Activated B cell treated with CpG ODN at 0.5 μM for 24 hours (primary cell): Measurements from ENCODE around the gene PNPLA7. TPM values are rescaled to one million over a fixed set of nuclear protein-coding genes. Genes with fewer than 3 reads are reported as not detected.
A peak's percentile ranks its signal among the peaks of the same experiment; 100 is the strongest.

Experiments used
- ATAC-seq: fragments of 200-7000 bp; cut with Tn5 transposase; one replicate; pipeline ENCODE4 v1.10.0; 2021; ENCODE audit warnings: low read depth, mild to moderate bottlenecking, moderate library complexity
- CTCF ChIA-PET: fragments of 350-600 bp; sonication (Branson Sonifier 250); formaldehyde crosslinking; loops from one replicate; lab custom pipeline; 2021; ENCODE audit warnings: antibody characterized with exemption; lab: Charles Lee
- POLR2A ChIA-PET: fragments of 350-600 bp; sonication (Branson Sonifier 250); formaldehyde crosslinking; loops from one replicate; lab custom pipeline; 2021; ENCODE audit warnings: antibody characterized with exemption; lab: Charles Lee
- DNase-seq: peaks from one replicate; pipeline ENCODE4 v3.0.0; 2022
- H3K27ac Mint-ChIP-seq: one replicate; pipeline ENCODE4 v1.8.0; 2020; ENCODE audit warnings: mixed read lengths
- H3K27me3 Mint-ChIP-seq: one replicate; pipeline ENCODE4 v1.8.0; 2021; ENCODE audit warnings: mixed read lengths
- H3K36me3 Mint-ChIP-seq: one replicate; pipeline ENCODE4 v1.8.0; 2021; ENCODE audit warnings: low read depth, mixed read lengths
- H3K4me1 Mint-ChIP-seq: one replicate; pipeline ENCODE4 v1.8.0; 2021; ENCODE audit warnings: mixed read lengths
- H3K4me3 Mint-ChIP-seq: one replicate; pipeline ENCODE4 v1.8.0; 2020; ENCODE audit warnings: mild to moderate bottlenecking, mixed read lengths
- H3K9me3 Mint-ChIP-seq: one replicate; pipeline ENCODE4 v1.8.0; 2020; ENCODE audit warnings: mixed read lengths
- CTCF ChIP-seq: fragments of 200-600 bp; IDR thresholded peaks from one replicate; pipeline ENCODE4 v1.8.0; 2022; ENCODE audit warnings: antibody characterized with exemption, mild to moderate bottlenecking
- intact Hi-C: fragments of 100-400 bp; cut with micrococcal nuclease; formaldehyde crosslinking; loops from one replicate; pipeline ENCODE4 v1.15.1; 2024
- total RNA-seq: library from RNA; stranded (reverse); gene quantifications from 2 replicates; pipeline ENCODE4 v1.2.3, GENCODE V29; 2022

The PNPLA7 gene
- total RNA-seq, 1 donor from 2014 or later, result 5.5 TPM

- no peak overlapping the region for H3K27ac Mint-ChIP-seq
- ATAC-seq, result no peak
- DNase-seq, result no peak
- H3K4me1 Mint-ChIP-seq, result peaks cover 3% of the 10 kb centered on the region
- H3K27me3 Mint-ChIP-seq, result no peaks in the 10 kb centered on the region
- H3K36me3 Mint-ChIP-seq, result peaks cover 7% of the 10 kb centered on the region
- no peak overlapping the region for H3K4me3 Mint-ChIP-seq
- ChIA-PET POLR2A (no interaction called here), CTCF (no interaction called here)
- no peak for TF ChIP-seq CTCF
- intact Hi-C loops, result no loop called here
- no peaks in the 10 kb centered on the region for H3K9me3 Mint-ChIP-seq
Measured at GRCh38 chr9:137506702-137507171, 43.5 kb downstream of the PNPLA7 start.

DNA sequence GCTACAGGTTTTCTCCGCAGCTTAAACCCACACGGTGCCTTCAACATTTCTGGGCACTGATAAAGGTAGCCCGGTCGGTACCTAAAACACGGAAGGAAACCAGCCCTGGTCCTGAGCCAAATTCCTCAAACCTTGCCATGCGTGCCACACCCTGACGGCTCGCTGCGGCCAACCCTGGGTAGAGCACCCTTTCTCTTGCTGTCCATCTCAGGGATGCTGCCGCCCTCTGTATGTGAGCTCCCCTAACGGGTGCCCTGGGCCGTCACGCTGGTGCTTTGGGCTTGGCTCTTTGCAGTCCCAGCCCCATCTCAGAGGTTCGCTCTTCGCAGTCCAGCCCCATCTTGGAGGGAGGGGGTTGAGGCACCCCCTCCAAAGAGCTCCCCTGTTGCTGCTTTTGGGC, 43.9 kb downstream of the PNPLA7 start:
- TF ChIP-seq CTCF, result no peak
- H3K27ac Mint-ChIP-seq, result no peak overlapping the region

DNA sequence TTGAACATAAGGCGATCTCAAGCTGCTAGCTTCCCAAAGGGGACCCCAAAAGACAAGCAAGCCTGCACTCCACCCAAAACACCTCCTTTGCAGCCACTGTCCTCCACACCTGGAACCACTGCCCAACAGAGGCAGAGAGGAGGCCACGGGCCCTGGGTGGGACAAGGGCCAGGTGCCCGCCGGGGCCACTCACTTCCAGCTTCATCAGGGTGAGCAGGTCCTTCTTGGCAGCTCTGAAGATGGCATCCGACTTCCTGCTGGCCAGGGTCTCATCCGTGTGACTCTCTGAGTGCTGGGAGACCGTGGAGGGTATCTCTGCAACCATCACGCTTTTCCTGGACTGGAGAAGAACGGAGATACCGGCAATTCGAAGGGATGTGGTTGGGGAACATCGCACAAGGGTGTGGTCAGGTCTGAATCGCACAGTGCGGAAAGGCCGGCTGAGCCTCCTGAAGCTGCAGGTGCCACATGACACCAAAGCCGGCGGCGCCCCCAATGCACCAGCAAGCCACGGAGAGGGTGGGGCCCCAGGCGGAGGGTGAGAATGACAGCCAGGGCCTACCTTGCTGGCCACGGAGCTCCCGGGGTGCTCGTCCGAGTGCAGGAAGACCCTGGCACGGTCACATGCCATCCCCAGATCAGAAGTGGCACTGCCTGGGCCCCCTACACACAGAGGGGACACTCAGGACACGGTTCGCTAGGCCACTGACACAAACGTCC, 44.6 kb downstream of the PNPLA7 start:
- H3K27me3 Mint-ChIP-seq, result no peaks in the 10 kb centered on the region
- no peak for ATAC-seq
- no peak overlapping the region for H3K4me3 Mint-ChIP-seq
- H3K36me3 Mint-ChIP-seq, result peaks cover 7% of the 10 kb centered on the region
- no peaks in the 10 kb centered on the region for H3K9me3 Mint-ChIP-seq
- DNase-seq, result no peak
- intact Hi-C loops, result no loop called here
- ChIA-PET CTCF (no interaction called here), POLR2A (interaction anchor here (0.7 kb wide), 1 partner anchor 625 kb away, joined by 7 read pairs; no protein-coding TSS in a partner anchor)
- TF ChIP-seq CTCF, result no peak
- no peak overlapping the region for H3K27ac Mint-ChIP-seq
- peaks cover 3% of the 10 kb centered on the region for H3K4me1 Mint-ChIP-seq

More for the DNA sequence above, 43.9 kb downstream of the PNPLA7 start:
- H3K27me3 Mint-ChIP-seq, result no peaks in the 10 kb centered on the region
- ATAC-seq (no peak), DNase-seq (no peak)
- peaks cover 7% of the 10 kb centered on the region for H3K36me3 Mint-ChIP-seq
- H3K4me1 Mint-ChIP-seq, result peaks cover 3% of the 10 kb centered on the region
- intact Hi-C loops, result no loop called here
- CTCF ChIA-PET, result no interaction called here
- no peaks in the 10 kb centered on the region for H3K9me3 Mint-ChIP-seq
- no peak overlapping the region for H3K4me3 Mint-ChIP-seq
- POLR2A ChIA-PET, result no interaction called here

GRCh38 chr9:137504432-137504777, 45.8 kb downstream of the PNPLA7 start:
- peaks cover 3% of the 10 kb centered on the region for H3K4me1 Mint-ChIP-seq
- no peak for TF ChIP-seq CTCF
- H3K27me3 Mint-ChIP-seq, result no peaks in the 10 kb centered on the region
- ChIA-PET POLR2A (no interaction called here), CTCF (no interaction called here)
- no peak overlapping the region for H3K27ac Mint-ChIP-seq
- no peaks in the 10 kb centered on the region for H3K9me3 Mint-ChIP-seq
- H3K4me3 Mint-ChIP-seq, result no peak overlapping the region
- H3K36me3 Mint-ChIP-seq, result peaks cover 7% of the 10 kb centered on the region
- ATAC-seq (no peak), DNase-seq (no peak)
- intact Hi-C loops, result no loop called here

GRCh38 chr9:137502008-137502911, 47.9 kb downstream of the PNPLA7 start:
- peaks cover 3% of the 10 kb centered on the region for H3K4me1 Mint-ChIP-seq
- H3K9me3 Mint-ChIP-seq, result no peaks in the 10 kb centered on the region
- DNase-seq (no peak), ATAC-seq (no peak)
- peaks cover 8% of the 10 kb centered on the region for H3K36me3 Mint-ChIP-seq
- H3K27ac Mint-ChIP-seq, result peak overlapping the region; percentile 46
- CTCF ChIA-PET, result no interaction called here
- H3K27me3 Mint-ChIP-seq, result no peaks in the 10 kb centered on the region
- TF ChIP-seq CTCF, result no peak
- no peak overlapping the region for H3K4me3 Mint-ChIP-seq
- intact Hi-C loops, result no loop called here
- POLR2A ChIA-PET, result no interaction called here
